NCI-H2107 treated with DMSO at 0.1 percent for 48 hours (cell line): Measurements from ENCODE around the gene LGR4.

Experiments used
- DNase-seq: peaks from one replicate; lab custom pipeline; 2025; ENCODE audit not compliant: unreplicated experiment; lab: John Stamatoyannopoulos, UW

Gene LGR4

GRCh38 chr11:27406498-27407354 lies 65.9 kb downstream of the LGR4 start:
- no peak for DNase-seq

GRCh38 chr11:27405134-27405533 lies 67.5 kb downstream of the LGR4 start:
- no peak for DNase-seq

DNA sequence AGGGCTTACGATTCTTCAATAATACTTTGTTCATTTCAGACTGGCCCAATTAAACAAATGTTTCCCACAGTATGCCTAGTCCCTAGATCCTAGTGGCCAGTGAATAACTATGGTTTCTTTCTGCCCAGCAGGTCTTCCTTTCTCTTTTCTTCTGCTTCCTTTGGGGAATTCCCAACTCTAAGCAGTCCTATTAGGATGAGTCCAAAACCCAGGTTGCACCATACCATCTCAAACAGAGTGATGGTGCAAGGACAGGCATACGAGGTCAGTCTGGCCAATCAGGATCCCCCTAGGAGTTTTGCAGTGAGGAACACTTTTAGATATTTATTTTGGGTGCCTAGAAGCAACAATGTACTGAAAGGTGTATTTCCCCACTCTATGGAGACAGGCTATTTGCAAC lies 68.2 kb downstream of the LGR4 start:
- DNase-seq: no peak

- no peak for DNase-seq
Observed at GRCh38 chr11:27403195-27403594, 69.4 kb downstream of the LGR4 start.

DNA sequence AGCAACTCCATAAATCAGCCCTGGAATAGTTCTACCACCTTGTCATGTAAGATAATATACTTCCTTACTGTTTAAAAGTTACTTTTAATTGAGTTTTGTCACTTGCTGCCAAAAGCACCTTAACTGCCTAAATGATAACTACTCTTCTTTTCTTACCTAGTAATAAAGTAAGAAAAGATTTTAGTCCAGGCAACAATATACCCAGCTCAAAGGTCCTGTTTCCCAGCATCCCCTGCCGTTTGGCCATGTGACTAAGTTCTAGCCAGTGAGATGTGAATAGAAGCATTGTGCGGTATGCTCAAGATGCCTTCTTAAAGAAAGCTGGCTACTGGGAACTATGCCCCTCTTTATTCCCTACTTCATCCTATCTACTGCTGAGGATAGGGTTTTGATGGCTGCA lies 70.1 kb downstream of the LGR4 start:
- no peak for DNase-seq

GRCh38 chr11:27401833-27402316 lies 70.7 kb downstream of the LGR4 start:
- no peak for DNase-seq

DNA sequence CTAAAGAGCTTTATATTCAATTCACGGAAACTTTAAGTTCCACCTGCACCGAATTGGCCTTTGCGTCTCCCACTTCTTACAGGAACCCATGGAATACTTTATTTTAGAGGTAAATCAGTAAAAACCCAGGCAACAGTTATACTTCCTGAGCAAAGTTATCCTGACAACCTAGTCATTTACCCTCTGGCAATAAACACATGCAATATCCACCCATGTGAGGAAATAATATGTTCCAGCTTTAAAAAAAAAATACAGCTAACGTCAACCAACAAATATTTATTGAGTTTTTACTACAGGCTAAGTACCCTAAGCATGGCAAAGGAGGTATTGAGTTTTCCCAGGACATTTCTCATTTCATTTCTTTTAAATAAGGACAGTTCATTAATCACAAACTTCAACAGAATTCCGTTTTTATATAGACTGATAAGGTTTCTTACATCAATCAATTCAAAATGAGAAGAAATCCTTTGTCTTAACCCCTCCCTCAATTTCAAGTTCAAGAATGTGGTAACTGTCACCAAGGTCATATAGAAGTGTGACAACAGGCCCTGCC lies 71.2 kb downstream of the LGR4 start:
- no peak for DNase-seq

DNA sequence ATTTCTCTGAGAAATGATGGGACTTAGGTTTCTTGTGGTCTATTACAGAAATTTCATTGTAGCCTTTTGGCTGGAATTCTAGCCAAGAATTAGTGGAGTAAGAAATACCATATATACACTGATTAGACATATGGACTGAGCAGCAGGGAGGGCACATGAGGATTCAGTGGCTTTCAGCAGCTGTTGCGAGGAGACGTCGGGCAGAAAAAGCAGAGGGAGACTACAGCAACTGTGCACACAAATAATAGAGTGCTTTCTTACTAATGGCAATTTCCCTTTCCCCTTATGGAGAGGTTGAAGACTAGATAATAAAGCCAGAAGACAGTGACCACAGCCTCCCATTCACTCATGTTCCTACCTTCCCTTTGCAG lies 74.2 kb downstream of the LGR4 start:
- no peak for DNase-seq

- no peak for DNase-seq
Observed at GRCh38 chr11:27397624-27398399, 74.8 kb downstream of the LGR4 start.

GRCh38 chr11:27396259-27396839 lies 76.2 kb downstream of the LGR4 start:
- DNase-seq: no peak

DNA sequence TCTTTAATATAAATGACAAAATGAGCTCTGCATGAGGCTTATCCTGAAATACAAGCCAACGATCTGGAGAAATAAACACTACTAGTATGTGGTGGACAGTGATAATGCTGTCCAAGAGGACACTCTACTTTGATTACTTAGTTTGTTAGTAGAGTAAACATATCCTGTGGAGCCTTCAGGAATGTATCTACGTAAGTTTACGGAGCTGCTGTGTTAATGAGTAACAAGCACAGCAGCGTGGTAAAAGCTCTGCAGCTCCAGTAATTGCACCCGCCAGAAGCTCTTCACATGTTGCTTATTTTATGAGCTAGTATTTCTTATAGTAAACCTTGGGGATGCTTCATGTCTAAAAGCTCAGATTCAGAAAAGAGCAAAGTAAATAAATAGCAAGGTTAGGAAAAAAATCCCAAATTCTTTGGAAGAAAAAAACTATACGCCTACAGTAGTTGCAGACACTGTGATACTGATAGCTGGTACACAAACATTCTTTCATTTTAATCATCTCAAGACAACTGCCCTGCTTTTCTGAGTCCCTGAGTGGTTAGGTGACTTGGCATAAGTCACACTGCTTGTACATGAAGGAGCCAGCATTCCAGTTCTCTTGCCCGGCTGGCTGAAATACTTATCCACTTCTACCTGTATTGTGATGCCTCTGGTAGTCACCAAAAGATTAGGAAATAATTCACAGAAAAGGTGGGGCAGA lies 76.9 kb downstream of the LGR4 start:
- no peak for DNase-seq

- DNase-seq: no peak
Observed at GRCh38 chr11:27394781-27395228, 77.8 kb downstream of the LGR4 start.

- no peak for DNase-seq
Observed at GRCh38 chr11:27392278-27393114, 80.1 kb downstream of the LGR4 start.

DNA sequence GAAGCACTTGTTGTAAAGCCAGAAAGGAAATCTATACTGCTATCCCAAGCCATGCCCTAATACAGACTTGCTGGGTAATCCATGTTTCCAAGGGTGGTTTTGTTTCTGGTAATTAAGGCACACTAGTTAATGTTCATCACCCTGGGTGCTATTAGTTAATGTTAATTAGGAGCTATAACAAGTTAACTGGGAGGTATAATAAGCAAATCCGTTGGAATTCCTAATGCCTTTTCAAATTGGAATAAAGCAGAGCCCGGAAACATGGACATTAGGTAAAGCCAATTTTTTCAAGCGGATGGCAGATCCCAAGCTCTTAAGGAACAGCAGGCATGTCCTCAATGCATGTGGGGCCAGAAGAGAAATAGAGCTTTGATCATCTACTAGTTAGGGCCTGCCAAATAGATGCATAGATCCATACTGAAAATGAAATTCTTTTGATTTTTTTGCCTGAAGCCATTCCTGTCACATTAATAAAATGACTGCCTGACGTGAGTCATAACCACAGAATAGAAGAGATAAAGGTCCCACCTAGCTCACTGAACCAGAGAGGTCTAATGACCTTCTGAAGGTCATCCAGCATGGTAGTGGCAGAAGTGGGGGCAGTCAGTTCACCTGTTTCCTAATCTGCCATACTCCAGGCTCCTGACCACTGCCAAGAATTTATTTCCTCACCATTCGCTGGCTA lies 81.1 kb downstream of the LGR4 start:
- DNase-seq: no peak

DNA sequence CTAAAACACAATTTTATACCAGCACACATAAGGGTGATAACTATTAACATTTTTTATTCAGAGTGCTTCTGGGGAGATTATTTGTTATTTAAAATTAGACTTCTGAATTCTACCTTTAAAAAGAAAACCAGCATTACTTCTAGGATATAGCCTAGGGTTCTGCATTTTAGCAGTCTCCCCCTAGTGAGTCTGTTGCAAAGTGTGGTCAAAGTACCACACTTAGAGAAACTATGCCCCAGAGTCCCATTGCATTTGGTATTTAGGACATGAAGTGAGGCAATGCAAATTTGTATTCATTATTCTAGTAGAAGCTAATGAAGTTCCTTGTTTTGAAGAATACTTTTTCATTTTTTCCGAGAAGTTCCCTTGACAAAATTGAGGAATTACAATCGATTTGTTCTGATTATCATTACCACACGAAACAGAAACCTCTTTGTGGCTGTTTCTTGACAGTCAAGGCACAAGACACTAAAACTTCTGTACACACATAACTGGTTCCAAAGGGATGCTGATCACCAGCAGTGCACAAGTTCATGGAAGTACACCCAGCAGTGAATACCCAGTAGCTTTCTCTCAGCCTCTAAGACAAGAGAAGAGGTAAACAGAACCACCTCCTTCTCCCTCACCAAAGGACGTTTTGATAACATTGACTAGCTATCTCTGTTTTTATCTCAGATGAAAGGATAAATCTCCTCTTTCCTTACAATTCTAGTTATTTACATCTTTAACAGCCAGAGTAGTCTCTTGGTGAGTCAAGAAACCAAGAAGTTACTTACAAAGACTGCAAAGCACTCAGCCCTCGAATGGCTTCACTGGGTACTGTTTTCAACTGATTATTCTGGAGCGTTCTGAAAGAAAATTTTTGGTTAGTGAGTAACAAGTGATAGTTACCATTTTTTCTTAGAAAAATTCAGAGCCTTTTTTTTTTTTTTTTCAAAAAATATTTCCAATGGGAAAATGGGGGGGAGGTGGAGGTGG lies 82.0 kb downstream of the LGR4 start:
- no peak for DNase-seq

DNA sequence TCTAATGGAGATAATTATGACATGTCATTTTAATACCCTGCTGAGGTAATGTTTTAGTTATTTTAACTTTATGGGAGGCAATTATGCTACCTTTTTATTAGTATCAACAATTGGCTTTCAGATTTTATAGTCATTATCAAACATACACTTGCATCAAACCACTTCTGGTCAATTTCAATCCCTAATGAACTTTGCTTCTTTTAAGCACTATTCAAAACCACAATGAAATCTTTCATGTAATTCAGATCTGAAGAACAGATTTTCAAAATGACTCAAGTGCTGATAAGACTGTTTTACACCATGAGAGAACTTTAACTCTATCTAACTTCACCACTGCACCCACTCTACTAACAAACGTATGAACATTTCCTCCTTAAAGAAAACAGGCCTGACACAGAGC lies 83.7 kb downstream of the LGR4 start:
- no peak for DNase-seq

- no peak for DNase-seq
Observed at GRCh38 chr11:27388001-27388400, 84.6 kb downstream of the LGR4 start.

- DNase-seq: no peak
Observed at GRCh38 chr11:27387362-27387761, 85.2 kb downstream of the LGR4 start.
